Thymus (tissue), 11 donors: ENCODE results near the gene SRGAP2C. TPM values are rescaled to one million over a fixed set of nuclear protein-coding genes. Genes with fewer than 3 reads are reported as not detected.
"Not testable (repeated sequence)": the region's sequence is repeated elsewhere in the genome, so short reads cannot be mapped to it uniquely, and the experiment has no call there.

Source experiments
- DNase-seq, 9 donors: peaks; one replicate each; pipeline ENCODE4 v3.0.0-alpha.2; 2013; ENCODE audit warnings: low spot score in 9 of 9, low read depth in 6 of 9, missing footprints in 1 of 9
- H3K27ac ChIP-seq, 2 donors: one replicate each; pipeline ENCODE4 v1.5.1; 2013; ENCODE audit warnings: control low read depth in 1 of 2, low read depth in 1 of 2, low read length in 1 of 2, mild to moderate bottlenecking in 1 of 2, moderate library complexity in 1 of 2
- H3K27me3 ChIP-seq, 2 donors: one replicate each; pipeline ENCODE4 v1.5.1; 2013; ENCODE audit warnings: low read length in 1 of 2; ENCODE audit not compliant: control insufficient read depth in 2 of 2, insufficient read depth in 1 of 2
- H3K36me3 ChIP-seq, 2 donors: one replicate each; pipeline ENCODE4 v1.5.1; 2013; ENCODE audit warnings: low read length in 1 of 2, mild to moderate bottlenecking in 1 of 2, moderate library complexity in 1 of 2; ENCODE audit not compliant: control insufficient read depth in 2 of 2, insufficient read depth in 2 of 2
- H3K4me1 ChIP-seq, 2 donors: one replicate each; pipeline ENCODE4 v1.5.1; 2013; ENCODE audit warnings: low read length in 2 of 2; ENCODE audit not compliant: control insufficient read depth in 2 of 2, insufficient read depth in 2 of 2
- H3K4me3 ChIP-seq, 2 donors: one replicate each; pipeline ENCODE4 v1.5.1; 2013; ENCODE audit warnings: low read length in 2 of 2, control low read depth in 1 of 2, mild to moderate bottlenecking in 1 of 2
- H3K9me3 ChIP-seq, 2 donors: one replicate each; pipeline ENCODE4 v1.5.1; 2013; ENCODE audit warnings: low read length in 1 of 2, mild to moderate bottlenecking in 1 of 2; ENCODE audit not compliant: control insufficient read depth in 2 of 2, insufficient read depth in 1 of 2
- WGBS: extraction: QIAGEN DNeasy Blood & Tissue Kit; methylation state at CpG from one replicate; pipeline ENCODE4 v1.1.7; 2013; 5-methylcytosine and 5-hydroxymethylcytosine counted together
- polyA plus RNA-seq: library from polyadenylated mRNA; stranded (reverse); fragments of 200-250 nt; gene quantifications from one replicate; pipeline ENCODE4 v1.2.3, GENCODE V29; 2013
- total RNA-seq: library from RNA; stranded (reverse); fragments of 120-200 nt; gene quantifications from one replicate; pipeline ENCODE4 v1.2.4, GENCODE V29; 2013
- donor health status: healthy.

The SRGAP2C gene
- total and polyA plus RNA-seq, 2 donors = 3.4 to 6.2 TPM

- not testable (repeated sequence) for H3K9me3 ChIP-seq, H3K4me3 ChIP-seq, H3K36me3 ChIP-seq, H3K27ac ChIP-seq, DNase-seq, H3K4me1 ChIP-seq, H3K27me3 ChIP-seq
- whole genome bisulfite sequencing = no CpG with 5 or more reads among the region's 1 CpG
Observed at GRCh38 chr1:121243913-121244312, 59.1 kb downstream of the SRGAP2C start.

- not testable (repeated sequence) for H3K4me1 ChIP-seq, H3K27me3 ChIP-seq, H3K9me3 ChIP-seq, DNase-seq, H3K4me3 ChIP-seq, H3K36me3 ChIP-seq, H3K27ac ChIP-seq
- WGBS = no CpG with 5 or more reads among the region's 2 CpGs
Observed at GRCh38 chr1:121246399-121246798, 61.6 kb downstream of the SRGAP2C start.

- H3K27ac ChIP-seq, DNase-seq, H3K36me3 ChIP-seq, H3K27me3 ChIP-seq, H3K4me1 ChIP-seq, H3K9me3 ChIP-seq, H3K4me3 ChIP-seq: not testable (repeated sequence)
- no CpG with 5 or more reads among the region's 4 CpGs for WGBS
Observed at GRCh38 chr1:121252656-121253055, 67.9 kb downstream of the SRGAP2C start.

- not testable (repeated sequence) for H3K4me1 ChIP-seq, H3K36me3 ChIP-seq, H3K27me3 ChIP-seq, H3K4me3 ChIP-seq, H3K9me3 ChIP-seq, DNase-seq, H3K27ac ChIP-seq
Observed at GRCh38 chr1:121254618-121255017, 69.8 kb downstream of the SRGAP2C start.

DNA sequence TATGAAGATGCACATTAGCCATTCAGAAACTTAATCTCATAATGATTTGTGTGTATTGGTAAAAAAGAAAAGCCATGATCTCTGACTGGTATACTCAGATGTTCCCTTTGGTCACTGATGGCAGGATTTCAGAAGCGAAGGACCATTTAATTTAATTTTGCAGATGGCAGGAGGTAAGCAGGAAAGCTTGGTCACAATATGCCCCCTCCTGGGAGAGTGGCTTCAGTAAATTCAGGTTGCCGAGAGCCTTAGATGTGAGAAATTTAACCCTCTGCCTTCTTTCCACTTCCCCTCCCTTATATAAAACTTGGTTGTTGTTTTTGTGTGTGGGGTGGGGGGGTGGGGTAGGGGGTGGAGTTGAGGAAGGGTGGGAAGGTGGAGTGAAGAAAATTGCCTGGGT lies 72.9 kb downstream of the SRGAP2C start:
- not testable (repeated sequence) for H3K36me3 ChIP-seq, H3K9me3 ChIP-seq, H3K4me3 ChIP-seq, H3K27ac ChIP-seq, H3K4me1 ChIP-seq, H3K27me3 ChIP-seq, DNase-seq
- no CpG with 5 or more reads among the region's 2 CpGs for WGBS

DNA sequence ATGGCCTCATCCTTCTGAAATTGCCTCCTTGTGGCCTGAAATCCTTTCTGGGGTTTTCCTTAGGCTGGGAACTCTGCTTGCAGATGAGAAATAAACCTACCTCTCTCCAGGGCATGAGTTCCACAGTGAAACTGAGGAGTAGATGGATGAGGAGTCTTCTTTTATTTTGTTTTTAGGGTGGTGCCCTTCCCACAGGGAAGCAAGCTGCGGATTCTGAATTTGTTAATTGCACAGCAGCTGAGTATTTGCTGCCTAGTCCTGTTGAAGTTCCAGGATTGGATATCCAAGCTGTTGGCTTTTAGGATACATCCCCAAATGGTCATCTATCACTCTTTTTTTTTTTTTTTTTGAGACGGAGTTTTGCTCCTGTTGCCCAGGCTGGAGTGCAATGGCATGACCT lies 73.4 kb downstream of the SRGAP2C start:
- H3K4me3 ChIP-seq, DNase-seq, H3K4me1 ChIP-seq, H3K27me3 ChIP-seq, H3K27ac ChIP-seq, H3K36me3 ChIP-seq, H3K9me3 ChIP-seq: not testable (repeated sequence)
- WGBS = 100% methylated on average over 2 of the region's 2 CpGs

GRCh38 chr1:121260205-121260604 lies 75.4 kb downstream of the SRGAP2C start:
- not testable (repeated sequence) for DNase-seq, H3K27me3 ChIP-seq, H3K4me1 ChIP-seq, H3K4me3 ChIP-seq, H3K27ac ChIP-seq, H3K36me3 ChIP-seq, H3K9me3 ChIP-seq
- 98% methylated on average over 2 of the region's 2 CpGs for WGBS

DNA sequence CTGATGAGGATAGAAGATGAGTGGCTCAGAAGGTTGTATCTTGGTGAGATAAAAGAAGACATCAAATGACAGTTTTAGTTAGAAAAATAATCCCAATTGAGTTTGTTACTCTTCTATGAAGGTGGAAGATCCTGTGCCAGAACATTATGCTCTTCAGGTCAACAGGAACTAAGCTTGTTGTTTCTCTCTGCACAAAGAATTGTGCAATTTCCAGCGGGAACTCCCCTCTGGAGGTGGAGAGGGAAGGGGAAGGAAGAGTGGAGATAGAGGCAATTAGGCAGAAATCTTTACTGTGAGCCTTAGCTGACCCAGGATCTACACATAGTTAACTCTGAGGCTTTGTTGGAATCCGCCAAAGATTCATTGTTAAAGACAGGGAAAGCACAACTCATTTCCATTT lies 77.4 kb downstream of the SRGAP2C start:
- not testable (repeated sequence) for DNase-seq, H3K27me3 ChIP-seq, H3K9me3 ChIP-seq, H3K4me3 ChIP-seq, H3K4me1 ChIP-seq, H3K27ac ChIP-seq, H3K36me3 ChIP-seq
- WGBS = 100% methylated on average over 1 of the region's 2 CpGs

- H3K4me3 ChIP-seq, DNase-seq, H3K4me1 ChIP-seq, H3K27ac ChIP-seq, H3K9me3 ChIP-seq, H3K36me3 ChIP-seq, H3K27me3 ChIP-seq: not testable (repeated sequence)
- WGBS = no CpG with 5 or more reads among the region's 1 CpG
Observed at GRCh38 chr1:121263789-121264244, 79.0 kb downstream of the SRGAP2C start.

GRCh38 chr1:121267072-121267471 lies 82.3 kb downstream of the SRGAP2C start:
- not testable (repeated sequence) for H3K27me3 ChIP-seq, H3K4me3 ChIP-seq, H3K9me3 ChIP-seq, DNase-seq, H3K4me1 ChIP-seq, H3K27ac ChIP-seq, H3K36me3 ChIP-seq
- WGBS = 90% methylated on average over 3 of the region's 4 CpGs
